ENCODE data around the gene CCL19. TPM values are rescaled to one million over a fixed set of nuclear protein-coding genes. Genes with fewer than 3 reads are reported as not detected.

The CCL19 gene
- not detected in 2 replicates for total RNA-seq

GRCh38 chr9:34690983-34691935, at the start of gene CCL19:
Gene CCL19, minus strand, starts transcription at chr9:34691276. Its CDS starts 137 bp downstream, at chr9:34691139.

DNA sequence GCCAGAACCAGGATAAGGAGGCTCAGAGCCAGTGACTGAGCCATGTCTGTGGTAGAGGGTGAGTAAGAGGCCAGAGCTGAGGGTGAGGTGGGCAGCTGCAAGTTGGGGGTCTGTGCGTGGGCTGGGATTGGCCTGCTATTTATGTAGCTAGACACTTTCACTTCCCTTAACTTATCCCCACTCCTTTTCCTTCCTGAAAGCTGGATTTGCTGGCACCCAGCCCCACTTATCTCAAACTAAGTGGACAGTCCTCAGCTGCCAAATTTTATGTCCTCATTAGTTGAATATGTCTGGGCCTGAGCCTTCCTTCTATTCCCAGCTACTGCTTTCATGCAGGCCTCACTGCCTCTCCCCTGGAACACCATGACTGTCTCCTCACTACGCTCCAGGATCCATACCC, 18.9 kb upstream of the CCL19 start, which contains the start of gene CCL21:
CCL21 (minus strand) TSS at position 114 of the 400 bp plus-strand sequence; CDS start at position 44, 70 bp downstream.

GRCh38 chr9:34662526-34663302, 28.4 kb downstream of the CCL19 start, which contains the start of gene CCL27:
Gene CCL27, minus strand, starts transcription at chr9:34662657. Its CDS starts 24 bp downstream, at chr9:34662633.

GRCh38 chr9:34651876-34652601, 39.0 kb downstream of the CCL19 start, which contains the start of gene IL11RA:
Gene IL11RA, plus strand, starts transcription at chr9:34652185. Its CDS starts 3,033 bp downstream, at chr9:34655218.

GRCh38 chr9:34646211-34647083, 44.6 kb downstream of the CCL19 start, which contains the start of gene GALT:
Gene GALT, plus strand, starts transcription at chr9:34646675. Its CDS starts 30 bp downstream, at chr9:34646705.

Other genes with a start within 250 kb of the CCL19 start
- gene FAM219A, start 232.7 kb downstream of the CCL19 start, total RNA-seq = 5.9 and 6.2 TPM in 2 replicates
- gene DNAI1, start 232.5 kb downstream of the CCL19 start, total RNA-seq = not detected in 2 replicates
- not detected in 2 replicates for gene ENHO, start 168.3 kb downstream of the CCL19 start, total RNA-seq
- gene CNTFR, start 101.6 kb downstream of the CCL19 start, total RNA-seq = not detected in 2 replicates
- gene RPP25L, start 79.2 kb downstream of the CCL19 start, total RNA-seq = 13.1 and 13.2 TPM in 2 replicates
- 147 and 175 TPM in 2 replicates for gene DCTN3, start 70.8 kb downstream of the CCL19 start, total RNA-seq
- 0.31 TPM in 1 of 2 replicates, not detected in the other for gene ARID3C, start 62.2 kb downstream of the CCL19 start, total RNA-seq
- 40.0 and 56.3 TPM in 2 replicates for gene SIGMAR1, start 53.5 kb downstream of the CCL19 start, total RNA-seq
- 26.8 and 34.8 TPM in 2 replicates for gene GALT, start 44.6 kb downstream of the CCL19 start, total RNA-seq
- 23.4 and 31.1 TPM in 2 replicates for gene IL11RA, start 39.1 kb downstream of the CCL19 start, total RNA-seq
- gene CCL27, start 28.6 kb downstream of the CCL19 start, total RNA-seq = not detected in 2 replicates
- gene CCL21, start 18.9 kb upstream of the CCL19 start, total RNA-seq = not detected in 2 replicates